K562 (cell line): ENCODE measurements around the gene TBXAS1. TPM values are rescaled to one million over a fixed set of nuclear protein-coding genes. Genes with fewer than 3 reads are reported as not detected.

ENCODE experiments used
- ATAC-seq: fragments of 200-7000 bp; cut with Tn5 transposase; 3 replicates; pipeline ENCODE4 v1.9.1; 2020; ENCODE audit warnings: moderate library complexity
- BruUV-seq: library from RNA; stranded (reverse); fragments of 400-500 nt; replicated peaks from 2 replicates; lab custom pipeline; 2021; lab: Mats Ljungman, UMichigan
- CTCF ChIA-PET: fragments of 300-600 bp; formaldehyde crosslinking; extraction: SDS; loops from one replicate; lab custom pipeline; 2021; ENCODE audit warnings: low intra/inter-chr PET ratio; lab: Yijun Ruan, JAX
- POLR2A ChIA-PET: fragments of 300-600, 350-650 bp; sonication (Branson Sonifier 250); formaldehyde crosslinking; extraction: SDS; loops from one replicate; lab custom pipeline; 2021; ENCODE audit warnings: antibody characterized with exemption, inconsistent platforms; lab: Yijun Ruan, JAX
- DNase-seq, 4 experiments: peaks; one replicate each; pipeline versions ENCODE4 v3.0.0 to v3.0.0-alpha.2; 2011 to 2018; ENCODE audit warnings: low spot score in 3 of 4, mixed read lengths in 3 of 4; ENCODE audit errors: extremely low read depth in 1 of 4
- FAIRE-seq: peaks from 2 replicates; lab custom pipeline; 2011; peaks lifted over from hg19 to GRCh38; lab: Jason Lieb, UNC
- H2AFZ ChIP-seq: 2 replicates; pipeline ENCODE4 v1.6.0; 2011; ENCODE audit warnings: low read depth, low read length, control low read depth, inconsistent platforms
- H3K27ac ChIP-seq: fragments of 200-600 bp; 3 replicates; pipeline ENCODE4 v1.8.0; 2011; ENCODE audit warnings: low read depth, mild to moderate bottlenecking, control low read depth, inconsistent platforms, low read length, moderate library complexity, mixed read lengths; ENCODE audit errors: extremely low read depth
- H3K27me3 ChIP-seq, 2 experiments: fragments of 300-600 bp in 1 of 2; 2 replicates in 1 of 2; 3 replicates in 1 of 2; pipeline versions ENCODE4 v1.6.0 to v1.8.0; 2011; ENCODE audit warnings: inconsistent platforms in 2 of 2, low read length in 2 of 2, mild to moderate bottlenecking in 1 of 2, mixed read lengths in 1 of 2, moderate library complexity in 1 of 2; ENCODE audit not compliant: control insufficient read depth in 2 of 2, insufficient read depth in 2 of 2
- H3K36me3 ChIP-seq: fragments of 300-600 bp; 3 replicates; pipeline ENCODE4 v1.8.0; 2011; ENCODE audit warnings: mild to moderate bottlenecking, low read length, inconsistent platforms; ENCODE audit not compliant: control insufficient read depth, insufficient read depth
- H3K4me1 ChIP-seq, 2 experiments: fragments of 200-600 bp in 1 of 2; replicated peaks in 1 of 2; 2 replicates in 1 of 2; 3 replicates in 1 of 2; pipeline versions ENCODE4 v1.5.1 to v1.8.0; 2011; ENCODE audit warnings: inconsistent platforms in 2 of 2, low read length in 2 of 2, mild to moderate bottlenecking in 1 of 2, mixed read lengths in 1 of 2, moderate library complexity in 1 of 2; ENCODE audit not compliant: control insufficient read depth in 2 of 2, insufficient read depth in 2 of 2
- H3K4me2 ChIP-seq: 2 replicates; pipeline ENCODE4 v1.6.1; 2011; ENCODE audit warnings: low read length, control low read depth, inconsistent platforms, mixed read lengths; ENCODE audit not compliant: insufficient read depth
- H3K4me3 ChIP-seq: fragments of 200-600 bp; sonication (generic), shearing (Covaris generic); 2 replicates; pipeline ENCODE4 v1.5.1; 2016; ENCODE audit warnings: control low read depth, inconsistent platforms
- H3K79me2 ChIP-seq: fragments of 200-600 bp; 3 replicates; pipeline ENCODE4 v1.8.0; 2011; ENCODE audit warnings: low read length, inconsistent platforms; ENCODE audit not compliant: control insufficient read depth, insufficient read depth
- H3K9ac ChIP-seq, 2 experiments: 2 replicates each; pipeline versions ENCODE4 v1.6.0 to v1.6.1; 2011; ENCODE audit warnings: low read depth in 2 of 2, low read length in 2 of 2, control low read depth in 1 of 2, inconsistent platforms in 1 of 2, mild to moderate bottlenecking in 1 of 2, mixed read lengths in 1 of 2; ENCODE audit not compliant: insufficient read depth in 1 of 2
- H3K9me1 ChIP-seq: one replicate; pipeline ENCODE4 v1.6.0; 2011; ENCODE audit warnings: inconsistent platforms, mild to moderate bottlenecking, low read length, moderate library complexity; ENCODE audit not compliant: control insufficient read depth, insufficient read depth
- H3K9me3 ChIP-seq: replicated peaks from 2 replicates; pipeline ENCODE4 v1.5.1; 2011; ENCODE audit warnings: low read depth, low read length, inconsistent platforms; ENCODE audit not compliant: control insufficient read depth, insufficient read depth
- H4K20me1 ChIP-seq: replicated peaks from 2 replicates; pipeline ENCODE4 v1.6.1; 2011; ENCODE audit warnings: low read length, inconsistent platforms, mixed read lengths; ENCODE audit not compliant: control insufficient read depth, insufficient read depth
- EP300 ChIP-seq: IDR thresholded peaks from 2 replicates; pipeline ENCODE4 v1.6.1; 2012; ENCODE audit warnings: low read length, improper control_type of control experiment
- EZH2 ChIP-seq: IDR thresholded peaks from 2 replicates; pipeline ENCODE4 v1.6.1; 2012; ENCODE audit warnings: low read depth, mild to moderate bottlenecking, inconsistent platforms, low read length, borderline replicate concordance
- MAX ChIP-seq: sonication (generic); formaldehyde crosslinking; IDR thresholded peaks from 2 replicates; pipeline ENCODE4 v1.9.0; 2022; ENCODE audit warnings: mild to moderate bottlenecking, missing genetic modification reagents
- MXI1 ChIP-seq: IDR thresholded peaks from 2 replicates; pipeline ENCODE4 v1.6.1; 2011; ENCODE audit warnings: low read depth, mild to moderate bottlenecking, improper control_type of control experiment, low read length
- POLR2G ChIP-seq: fragments of 200-400 bp; formaldehyde crosslinking; IDR thresholded peaks from 2 replicates; pipeline ENCODE4 v1.6.1; 2017; ENCODE audit warnings: low read depth, mild to moderate bottlenecking, antibody characterized with exemption, low read length, moderate library complexity
- RBFOX2 ChIP-seq: fragments of 200-400 bp; formaldehyde crosslinking; IDR thresholded peaks from 2 replicates; pipeline ENCODE4 v1.6.1; 2017; ENCODE audit warnings: low read depth, mild to moderate bottlenecking, low read length, moderate library complexity
- RBM25 ChIP-seq: fragments of 200-400 bp; formaldehyde crosslinking; IDR thresholded peaks from 2 replicates; pipeline ENCODE4 v1.6.1; 2018; ENCODE audit warnings: low read length, low read depth, moderate library complexity; ENCODE audit not compliant: severe bottlenecking
- SETDB1 ChIP-seq: IDR thresholded peaks from one replicate; pipeline ENCODE4 v1.6.1; 2012; ENCODE audit warnings: low read length, control low read depth, inconsistent platforms
- SMAD2 ChIP-seq: fragments of 150-350 bp; IDR thresholded peaks from 2 replicates; pipeline ENCODE4 v1.6.1; 2014; ENCODE audit warnings: low read depth, mild to moderate bottlenecking, low read length
- SNRNP70 ChIP-seq: fragments of 200-400 bp; formaldehyde crosslinking; optimal IDR thresholded peaks from 2 replicates; pipeline ENCODE3; 2017; ENCODE audit warnings: low read depth, low read length
- THRB ChIP-seq: fragments of 450-650 bp; formaldehyde crosslinking; conservative IDR thresholded peaks from 2 replicates; pipeline ENCODE4 v1.4.0; 2022; ENCODE audit warnings: mild to moderate bottlenecking, missing genetic modification characterization
- ZBTB17 ChIP-seq: fragments of 450-650 bp; formaldehyde crosslinking; IDR thresholded peaks from 2 replicates; pipeline ENCODE4 v1.4.0; 2020; ENCODE audit warnings: mild to moderate bottlenecking
- ZNF263 ChIP-seq: sonication (generic); formaldehyde crosslinking; IDR thresholded peaks from 2 replicates; pipeline ENCODE4 v1.8.0; 2022; ENCODE audit warnings: mild to moderate bottlenecking, missing genetic modification reagents, borderline replicate concordance
- ZNF57 ChIP-seq: fragments of 450-650 bp; formaldehyde crosslinking; IDR thresholded peaks from 2 replicates; pipeline ENCODE4 v1.4.0; 2020; ENCODE audit warnings: mild to moderate bottlenecking, moderate library complexity
- WGBS: fragments of 100-300 bp; shearing (Covaris generic); methylation state at CpG from one replicate; pipeline ENCODE4 v1.1.6; 2016; ENCODE audit warnings: low coverage, mixed read lengths; ENCODE audit not compliant: insufficient coverage; ENCODE audit errors: missing lambda C conversion rate; 5-methylcytosine and 5-hydroxymethylcytosine counted together
- in situ Hi-C: fragments of 300-500 bp; cut with MboI; formaldehyde crosslinking; loops from 4 replicates; pipeline ENCODE4 v1.15.0; 2018; ENCODE audit warnings: inconsistent platforms, mixed read lengths
- intact Hi-C: fragments of 100-400 bp; cut with micrococcal nuclease; formaldehyde crosslinking; loops from 2 replicates; pipeline ENCODE4 v1.14.2; 2022
- polyA plus RNA-seq, 8 experiments: library from polyadenylated mRNA; depleted of rRNA in 4 of 8; stranded (reverse) in 5 of 8; unstranded in 3 of 8; fragments of >200 nt; fragmentation: Nextera tagmentation in 2 of 8; fragmentation: Illumina TruSeq in 1 of 8; extraction: Ambion mirVana in 2 of 8; extraction: Trizol in 1 of 8; gene quantifications; 2 replicates each; pipeline versions ENCODE4 v1.2.1 to v1.2.3, GENCODE V29; 2011 to 2014; ENCODE audit warnings: inconsistent platforms in 1 of 8, missing spikeins in 1 of 8
- total RNA-seq, 7 experiments: library from RNA; depleted of rRNA in 6 of 7; stranded (reverse); fragments of >200 nt in 6 of 7; fragmentation: Illumina TruSeq in 2 of 7; extraction: Trizol in 2 of 7; gene quantifications; 2 replicates each; pipeline versions ENCODE4 v1.2.1 to v1.2.3, GENCODE V29; 2011 to 2021; ENCODE audit warnings: low replicate concordance in 1 of 7

TBXAS1 gene
- total and polyA plus RNA-seq, 9 of the 15 experiments (the other 6 are each of a cell fraction or from before 2014, with no cell fraction given) = 1.1 to 8.3 (median 1.9) TPM

GRCh38 chr7:139965942-139966628, 137.0 kb downstream of the TBXAS1 start:
- Histone ChIP-seq H3K4me3 (no peak overlapping the region), H4K20me1 (no peaks in the 10 kb centered on the region), H3K79me2 (no peaks in the 10 kb centered on the region), H3K4me1 (peaks cover 0 to 3% of the 10 kb centered on the region in 2 experiments; a peak in 2 of 5 replicates), H3K9ac (no peak overlapping the region), H3K9me1 (no peaks in the 10 kb centered on the region), H3K9me3 (no peaks in the 10 kb centered on the region), H3K27ac (no peak overlapping the region), H2AFZ (no peak overlapping the region), H3K36me3 (peaks cover 19% of the 10 kb centered on the region; the same call in 2 of the 3 replicates), H3K27me3 (no peaks in the 10 kb centered on the region), H3K4me2 (no peak overlapping the region)
- no TSS peak for BruUV-seq
- FAIRE-seq = no peak
- POLR2A ChIA-PET = interaction anchor here (0.6 to 8.4 kb wide), 6 partner anchors 9 to 27 kb away, joined by 3 to 76 read pairs (median 4); no protein-coding TSS in a partner anchor
- intact Hi-C loops (no loop called here), in situ Hi-C loops (no loop called here)
- CTCF ChIA-PET = no interaction called here
- TF ChIP-seq ZBTB17 (CRISPR knock-in tag) = no peak
- TF ChIP-seq RBM25 = peak; percentile 21
- DNase-seq = no peak
- 91% methylated on average over 4 of the region's 4 CpGs for WGBS
- ATAC-seq = no peak

- ATAC-seq = peak; percentile 25
- ChIA-PET POLR2A (interaction anchor here (0.6 to 8.4 kb wide), 4 partner anchors 8 to 26 kb away, joined by 3 to 76 read pairs (median 4); no protein-coding TSS in a partner anchor), CTCF (no interaction called here)
- in situ Hi-C loops = no loop called here
- Histone ChIP-seq H3K9me1 (no peaks in the 10 kb centered on the region), H2AFZ (no peak overlapping the region), H3K4me1 (no peaks in the 10 kb centered on the region; a peak in 1 of 5 replicates), H3K9ac (peak overlapping the region in 1 of 2 experiments; percentile 10; a peak in 1 of 4 replicates), H3K4me2 (no peak overlapping the region), H4K20me1 (0 out of 2 replicates have a peak, but pooled peaks cover 1% of the 10 kb centered on the region), H3K9me3 (no peaks in the 10 kb centered on the region), H3K27ac (no peak overlapping the region), H3K4me3 (no peak overlapping the region), H3K27me3 (no peaks in the 10 kb centered on the region), H3K36me3 (peaks cover 21% of the 10 kb centered on the region; the same call in 2 of the 3 replicates), H3K79me2 (no peaks in the 10 kb centered on the region)
- intact Hi-C loops = no loop called here
- BruUV-seq = no TSS peak
- FAIRE-seq = no peak
- no peak for DNase-seq
- 86% methylated on average over 5 of the region's 5 CpGs for WGBS
- no peak for TF ChIP-seq ZNF57 (CRISPR knock-in tag)
- TF ChIP-seq RBFOX2 = peak; percentile 46; the same call in 1 of the 2 replicates
- TF ChIP-seq THRB (CRISPR knock-in tag) = no peak
- TF ChIP-seq SNRNP70 = peak; percentile 65
- no peak for TF ChIP-seq SMAD2
- 0 out of 2 replicates have a peak, but pooled peaks have one; percentile 12 for TF ChIP-seq MAX (CRISPR knock-in tag)
- TF ChIP-seq SETDB1 = no peak
- TF ChIP-seq EZH2 = no peak
- TF ChIP-seq POLR2G = peak; percentile 37; the same call in 1 of the 2 replicates
- no peak for TF ChIP-seq MXI1
- TF ChIP-seq EP300 = no peak
- peak; percentile 38; the same call in 1 of the 2 replicates for TF ChIP-seq ZNF263 (CRISPR knock-in tag)
Observed at GRCh38 chr7:139966949-139967348, 137.9 kb downstream of the TBXAS1 start.
